RPMI8226 (cell line): Measurements from ENCODE around the gene ALDH1B1.

Source experiments
- DNase-seq: peaks from one replicate; pipeline ENCODE4 v3.0.0-alpha.2; 2015

Gene ALDH1B1

DNA sequence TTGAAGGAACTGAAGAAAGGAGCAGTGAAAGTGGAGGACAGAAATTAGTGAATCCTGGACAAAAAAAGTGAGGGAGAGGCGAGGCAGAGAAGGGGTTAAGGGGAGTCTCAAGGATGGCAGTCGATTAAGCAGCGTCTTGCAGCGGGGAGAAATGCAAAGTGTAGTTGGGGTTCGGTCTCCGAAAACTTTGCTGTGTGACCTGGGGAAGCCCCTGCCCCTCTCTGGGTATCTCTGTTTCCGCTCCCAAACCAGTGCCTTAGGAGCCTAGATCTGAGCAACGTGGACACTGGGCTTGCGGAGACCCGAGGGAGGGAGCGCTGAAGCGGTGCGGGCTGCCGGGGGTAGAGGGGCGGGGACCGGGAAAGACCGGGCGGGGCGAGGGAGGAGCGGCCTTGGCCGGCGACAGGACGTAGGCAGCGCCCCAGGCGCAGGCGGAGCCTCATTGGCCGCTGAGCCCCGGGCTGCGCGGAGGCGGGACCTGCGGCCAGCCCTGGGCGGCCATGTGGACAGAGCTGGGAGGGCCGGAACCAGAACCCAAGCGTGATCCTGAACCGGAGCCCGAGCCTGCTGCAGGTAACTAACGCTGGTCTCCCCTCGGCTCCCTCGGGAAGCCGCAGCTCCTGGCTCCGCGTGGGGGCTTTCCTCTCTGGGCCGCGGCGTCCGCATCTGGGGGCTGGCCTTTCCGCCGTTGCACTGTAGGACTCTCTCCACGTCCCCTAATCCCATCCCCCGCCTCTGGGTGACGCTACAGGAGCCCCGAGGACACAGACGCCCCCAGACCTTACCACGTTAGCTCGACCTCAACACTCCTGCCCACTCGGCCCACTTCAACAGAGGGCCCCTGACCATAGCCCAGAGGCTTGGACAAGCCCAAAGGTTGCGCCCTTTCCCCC, at the start of gene ALDH1B1:
Gene ALDH1B1 (plus strand): TSS at position 468 of the 893 bp plus-strand sequence. CDS start 3,047 bp downstream, outside the sequence.
- DNase-seq = peak; percentile 88

DNA sequence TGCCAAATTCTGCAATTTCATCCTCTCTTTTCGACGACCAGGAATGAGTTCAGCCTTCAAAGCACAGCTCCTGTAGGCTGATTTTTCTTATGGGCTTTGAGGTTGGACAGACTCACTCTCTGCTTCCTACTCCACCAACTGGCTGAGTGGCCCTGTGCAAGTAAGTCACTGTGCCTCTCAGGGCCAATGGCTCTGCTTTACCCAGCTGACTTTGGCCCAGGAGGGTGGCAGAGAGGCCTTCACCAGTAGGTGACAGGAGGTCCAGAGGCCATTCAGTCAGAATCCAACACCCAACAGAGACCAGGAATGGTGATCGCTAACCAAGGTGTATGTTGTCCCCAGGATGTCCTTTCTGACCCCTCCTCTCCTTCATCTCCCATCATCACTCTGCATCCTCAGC, 49.5 kb upstream of the ALDH1B1 start:
- no peak for DNase-seq

GRCh38 chr9:38343552-38343951, 49.0 kb upstream of the ALDH1B1 start:
- DNase-seq = no peak

DNA sequence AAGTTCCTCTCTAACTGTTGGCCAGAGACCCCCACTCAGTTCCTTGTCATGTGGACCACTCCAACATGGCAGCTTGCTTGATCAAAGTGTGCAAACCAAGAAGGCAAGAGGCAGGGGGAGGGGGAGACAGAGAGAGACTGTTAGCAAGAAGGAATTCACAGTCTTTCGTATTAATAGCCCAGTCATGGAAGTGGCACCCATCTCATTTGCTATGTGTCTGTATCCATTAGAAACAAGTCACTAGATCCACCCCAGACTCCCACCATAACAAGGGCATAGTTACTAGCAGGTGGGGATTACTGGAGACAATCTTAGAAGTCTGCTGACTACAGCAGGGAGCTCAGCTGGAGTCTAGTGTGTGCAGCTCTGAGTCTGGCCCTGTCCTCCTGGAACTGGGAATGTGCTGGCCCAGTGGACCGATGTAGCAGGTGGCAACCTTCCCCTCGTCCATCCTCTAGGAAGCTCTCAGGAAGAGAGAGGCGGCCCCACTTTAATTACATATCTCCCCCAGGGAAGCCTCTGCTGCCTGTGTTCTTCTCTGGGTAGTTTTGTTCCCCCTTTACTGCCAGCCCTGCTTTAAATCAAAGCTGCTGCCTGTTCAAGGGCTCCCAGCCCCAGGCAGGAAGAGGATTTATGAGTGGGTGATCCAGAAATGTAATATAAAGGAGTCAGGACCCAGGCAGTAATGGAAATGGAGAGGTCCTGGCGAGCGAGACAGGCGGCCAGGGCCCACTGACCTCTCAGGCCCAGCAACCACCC, 47.8 kb upstream of the ALDH1B1 start:
- no peak for DNase-seq

DNA sequence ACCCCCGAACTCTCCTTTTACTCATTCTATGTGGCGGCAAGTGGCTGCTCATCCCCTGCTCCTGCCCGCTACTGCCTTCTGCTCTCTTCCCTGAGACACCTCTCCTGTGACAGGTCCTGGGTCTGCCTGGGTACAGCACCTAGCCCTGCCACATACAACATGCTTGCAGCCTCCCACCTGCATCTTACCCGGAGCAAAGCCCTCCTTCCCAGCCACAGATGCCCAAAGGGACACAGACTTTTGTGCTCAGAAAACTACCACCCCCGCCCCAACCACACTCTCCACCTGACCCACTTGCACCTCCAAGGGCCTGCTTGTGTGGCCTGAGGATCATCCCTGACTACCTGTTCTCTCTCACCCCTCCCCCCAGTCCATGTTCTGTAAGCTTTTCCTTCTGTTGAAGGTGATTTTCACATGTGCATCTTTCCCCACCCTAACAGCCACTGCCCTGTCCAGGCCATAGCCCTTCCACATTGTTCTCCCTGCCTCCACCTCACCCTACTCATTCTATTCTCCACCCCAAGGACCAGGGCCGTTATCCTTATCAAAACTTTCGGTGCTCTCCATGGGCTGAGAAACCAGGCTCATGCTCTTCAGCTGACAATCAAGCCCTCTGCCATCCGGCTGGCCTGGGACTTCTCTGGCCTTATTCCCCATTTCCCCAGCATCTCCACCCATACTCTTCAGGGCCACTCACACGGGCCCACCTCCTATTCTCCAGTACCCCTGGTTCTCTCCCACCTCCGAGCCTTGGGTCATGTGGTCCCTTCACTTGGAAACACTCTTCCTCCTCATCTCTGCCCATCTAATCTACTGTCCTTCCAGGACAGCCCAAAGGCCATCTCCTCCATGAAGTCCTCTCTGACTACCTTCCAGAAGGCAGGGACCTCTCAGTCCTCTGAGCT, 46.4 kb upstream of the ALDH1B1 start:
- no peak for DNase-seq

DNA sequence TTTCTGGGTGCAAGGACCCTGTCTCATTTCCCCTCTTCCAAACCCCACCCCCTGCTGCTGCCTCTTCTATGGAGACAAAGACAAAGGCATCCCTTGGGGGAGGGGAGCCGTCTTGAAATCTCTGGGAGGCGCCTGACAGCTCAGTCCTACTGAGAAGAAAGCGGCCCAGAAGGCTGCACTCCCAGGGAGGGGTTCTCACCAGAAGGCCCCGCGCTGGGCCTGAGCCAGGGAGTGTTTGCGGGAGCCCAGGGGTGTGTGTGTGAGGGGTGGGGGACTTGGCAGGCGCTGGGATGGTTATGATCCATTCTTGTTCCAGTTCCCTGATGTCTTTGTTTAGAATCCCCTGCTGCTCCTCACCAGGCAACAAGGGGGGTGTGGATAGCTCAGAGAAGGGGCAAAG, 45.7 kb upstream of the ALDH1B1 start:
- no peak for DNase-seq

GRCh38 chr9:38347271-38347671, 45.2 kb upstream of the ALDH1B1 start:
- DNase-seq = no peak

DNA sequence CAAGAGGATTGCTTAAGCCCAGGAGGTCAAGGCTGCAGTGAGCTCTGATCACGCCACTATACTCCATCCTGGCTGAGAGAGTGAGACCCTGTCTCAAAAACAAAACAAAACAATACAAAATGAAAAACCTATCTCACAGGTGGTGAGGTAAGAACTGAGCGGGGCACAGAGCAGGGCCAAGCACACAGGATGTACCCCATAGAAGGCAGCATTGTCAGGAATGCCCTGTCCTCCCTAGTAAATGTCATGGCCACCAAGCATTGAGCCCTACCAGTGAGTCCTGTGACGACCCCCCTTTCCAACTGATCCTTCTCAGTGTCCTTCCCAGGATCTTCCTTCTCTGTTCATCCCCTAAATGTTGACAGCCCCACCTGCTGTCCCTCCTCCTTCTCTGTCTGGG, 44.6 kb upstream of the ALDH1B1 start:
- no peak for DNase-seq

GRCh38 chr9:38350529-38350928, 42.0 kb upstream of the ALDH1B1 start:
- DNase-seq = no peak

- no peak for DNase-seq
Observed at GRCh38 chr9:38352530-38353328, 39.8 kb upstream of the ALDH1B1 start.

GRCh38 chr9:38355115-38355514, 37.4 kb upstream of the ALDH1B1 start:
- DNase-seq = no peak

DNA sequence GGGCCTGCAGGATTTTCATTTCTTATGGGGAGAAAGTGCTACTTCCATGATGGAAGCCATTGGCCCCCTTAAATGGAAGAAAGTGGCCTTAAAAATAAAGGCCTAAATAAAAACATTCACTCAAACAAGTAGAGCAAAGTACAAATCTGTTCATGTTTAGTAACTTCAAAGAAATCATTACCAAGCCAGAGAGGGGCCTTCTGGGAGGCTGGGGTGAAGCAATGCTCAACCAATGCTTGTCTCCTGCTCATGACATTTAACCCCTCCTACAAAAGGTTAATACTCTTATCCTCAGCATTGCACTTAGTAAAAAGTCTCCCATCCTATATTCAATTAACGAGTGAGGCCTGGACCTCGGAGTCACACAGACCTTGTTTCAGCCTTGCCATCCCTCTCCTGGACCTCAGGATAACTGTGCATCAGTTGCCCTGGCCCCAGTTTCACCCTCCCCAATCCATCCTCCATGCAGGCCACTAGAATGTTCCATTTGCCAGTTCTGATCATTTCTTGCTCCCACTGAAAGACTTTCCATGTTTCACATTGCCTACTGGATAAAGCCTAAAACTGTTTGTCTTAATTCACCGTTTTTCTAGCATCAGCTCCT, 36.9 kb upstream of the ALDH1B1 start:
- no peak for DNase-seq

DNA sequence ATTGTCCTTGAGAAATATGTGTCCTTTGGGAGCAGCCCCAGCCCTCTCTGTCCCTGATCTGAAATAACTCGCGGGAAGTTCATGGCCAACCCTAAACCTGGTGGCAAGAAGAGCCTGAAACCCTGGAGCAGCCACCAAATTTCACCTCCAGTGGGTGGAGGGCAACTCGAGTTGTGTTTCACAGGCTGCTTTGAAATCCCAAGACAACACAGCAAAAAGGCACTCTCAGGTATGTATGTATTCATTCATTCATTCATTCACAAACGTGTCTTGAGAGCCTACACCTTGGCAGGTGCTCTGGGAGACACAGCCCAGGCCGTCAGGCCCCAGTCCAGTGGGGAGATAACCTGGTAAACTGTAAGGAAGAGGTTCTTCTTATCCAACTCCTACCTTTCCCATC, 35.7 kb upstream of the ALDH1B1 start:
- no peak for DNase-seq

DNA sequence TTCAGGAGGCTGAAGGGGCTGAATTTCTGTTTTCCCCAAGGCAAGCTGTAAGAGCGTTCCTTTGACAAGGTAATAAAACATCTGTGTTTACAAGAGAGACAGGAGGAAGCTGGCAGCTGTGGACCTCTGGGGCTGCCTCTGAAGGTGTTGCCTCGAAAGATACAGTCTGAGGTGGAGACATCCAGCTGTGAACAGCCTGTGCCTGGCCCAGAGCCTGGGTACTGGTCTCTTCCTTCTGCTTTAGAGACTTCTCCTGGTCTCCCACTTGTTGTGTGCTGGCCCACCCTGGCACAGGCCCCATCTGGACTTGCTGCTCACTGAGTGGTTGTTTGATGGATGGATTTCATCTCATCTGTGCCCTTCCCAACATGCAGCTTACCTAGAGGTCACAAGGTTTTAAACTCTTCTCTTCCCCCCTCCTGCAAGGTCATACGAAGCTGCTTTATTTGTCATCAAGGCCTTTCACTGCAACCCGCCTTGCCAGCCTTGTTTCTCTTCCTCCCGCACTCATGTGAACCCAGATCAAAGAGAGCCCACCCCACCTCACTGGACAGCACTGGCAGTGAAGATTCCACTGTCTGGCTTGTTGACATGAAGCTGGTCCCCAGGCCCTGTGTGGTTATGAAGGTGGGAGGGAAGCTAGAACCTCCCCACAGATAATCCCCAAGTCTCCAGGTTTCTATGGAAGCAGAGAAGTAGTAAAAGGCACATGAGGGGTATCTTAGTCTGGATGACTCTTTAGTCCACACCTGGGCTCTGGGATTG, 35.0 kb upstream of the ALDH1B1 start:
- DNase-seq = no peak

- no peak for DNase-seq
Observed at GRCh38 chr9:38358390-38359296, 33.9 kb upstream of the ALDH1B1 start.

DNA sequence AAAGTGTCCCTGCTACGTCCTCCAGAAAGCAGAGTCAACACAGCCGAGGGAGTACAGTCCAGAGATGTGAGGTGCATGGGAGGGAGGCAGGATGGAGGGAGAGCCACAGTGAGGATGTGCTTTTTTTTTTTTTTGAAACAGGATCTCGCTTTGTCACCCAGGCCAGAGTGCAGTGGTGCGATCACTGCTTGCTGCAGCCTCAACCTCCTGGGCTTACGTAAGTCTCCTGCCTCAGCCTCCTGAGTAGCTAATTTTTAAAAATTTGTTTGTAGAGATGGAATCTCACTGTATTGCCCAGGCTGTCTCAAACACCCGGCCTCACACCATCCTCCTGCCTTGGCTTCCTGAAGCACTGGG, 33.2 kb upstream of the ALDH1B1 start:
- no peak for DNase-seq

DNA sequence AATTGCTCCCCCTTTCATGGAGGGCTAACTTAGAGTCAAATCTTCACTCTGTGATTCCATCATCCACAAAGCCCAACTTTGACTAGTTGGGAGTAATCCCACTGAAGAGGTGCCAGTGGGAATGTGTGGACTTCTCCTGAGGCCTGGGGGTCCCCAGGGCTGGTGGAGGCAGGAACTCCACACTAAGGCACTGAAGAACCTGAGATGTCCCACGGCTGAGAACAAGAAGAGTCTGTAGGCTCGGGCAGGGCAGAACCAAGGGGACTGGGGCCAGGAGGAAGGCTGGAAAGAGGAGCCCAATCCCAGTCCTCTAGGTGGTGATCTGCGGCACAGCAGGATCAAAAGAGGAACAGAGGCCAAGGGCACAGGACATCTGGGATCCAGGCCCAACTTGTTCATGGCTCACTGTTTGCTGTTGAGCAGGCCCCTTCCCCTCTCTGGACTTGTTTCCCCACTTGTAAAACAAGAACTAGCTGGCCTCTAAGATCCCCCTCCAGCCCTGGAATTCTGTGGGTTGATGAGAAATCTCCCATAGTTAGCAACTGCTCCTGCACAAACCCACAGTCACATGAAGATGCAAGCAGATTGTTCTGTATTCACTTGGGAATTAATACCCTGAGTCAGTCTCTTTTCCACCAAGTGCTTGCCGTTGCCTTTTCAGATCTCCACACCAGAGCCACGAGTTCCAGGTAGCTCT, 32.7 kb upstream of the ALDH1B1 start:
- no peak for DNase-seq

DNA sequence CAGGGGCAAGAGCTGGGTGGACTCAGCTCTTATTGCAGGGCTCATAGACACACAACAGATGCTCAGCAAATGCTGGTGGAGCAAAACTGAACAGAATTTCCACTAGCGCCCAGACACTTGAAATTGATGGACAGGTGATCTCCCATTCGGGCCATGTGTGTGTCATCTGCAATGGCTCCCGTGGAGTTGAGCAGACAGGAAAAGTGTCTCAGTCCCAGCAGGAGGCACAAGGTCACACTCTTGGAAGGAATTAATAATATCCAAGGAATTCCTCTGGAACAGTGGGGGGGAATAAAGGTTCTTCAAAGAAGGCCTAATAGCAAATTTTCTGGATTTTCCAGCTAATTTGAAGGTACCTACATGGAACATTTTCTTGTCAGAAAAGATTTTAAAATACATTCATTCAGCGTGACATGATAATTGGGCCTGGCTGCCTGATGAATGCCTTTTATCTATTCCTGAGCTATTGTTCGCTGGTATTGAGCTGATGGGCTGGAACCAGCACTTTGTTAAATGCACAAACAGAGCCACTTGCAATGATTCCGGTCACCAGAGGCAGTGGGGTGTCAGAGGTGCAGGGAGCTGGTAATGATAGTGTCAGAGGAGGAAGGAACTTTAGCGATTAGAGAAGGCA, 31.5 kb upstream of the ALDH1B1 start:
- DNase-seq = no peak

- DNase-seq = no peak
Observed at GRCh38 chr9:38361473-38361850, 31.0 kb upstream of the ALDH1B1 start.
